Embryonic facial prominence (tissue), 1 donor: ENCODE data around the gene SPTBN4.
"Not testable (repeated sequence)": the region's sequence is repeated elsewhere in the genome, so short reads cannot be mapped to it uniquely, and the experiment has no call there.

Source experiments
- DNase-seq: peaks from one replicate; pipeline ENCODE4 v3.0.0-alpha.2; 2016; ENCODE audit errors: extremely low spot score

Gene SPTBN4

GRCh38 chr19:40464059-40465024, 2.5 kb upstream of the SPTBN4 start:
- DNase-seq: peak; percentile 52

- DNase-seq: no peak
These were observed 1.7 kb upstream of the SPTBN4 start for GRCh38 chr19:40465025-40465556.

GRCh38 chr19:40465557-40466218, 1.1 kb upstream of the SPTBN4 start, which contains the start of gene BLVRB:
Gene BLVRB (minus strand): TSS chr19:40465745. CDS start chr19:40465688, 57 bp downstream.
- peak; percentile 94 for DNase-seq

- DNase-seq: peak; percentile 21
These were observed 399 bp upstream of the SPTBN4 start for GRCh38 chr19:40466219-40466984.

GRCh38 chr19:40469011-40469410, 2.2 kb downstream of the SPTBN4 start:
- DNase-seq: no peak

- no peak for DNase-seq
These were observed 4.3 kb downstream of the SPTBN4 start for GRCh38 chr19:40471111-40471510.

GRCh38 chr19:40472516-40472915, 5.7 kb downstream of the SPTBN4 start:
- no peak for DNase-seq

- DNase-seq: no peak
These were observed 7.9 kb downstream of the SPTBN4 start for GRCh38 chr19:40474737-40475136.

- not testable (repeated sequence) for DNase-seq
These were observed 9.3 kb downstream of the SPTBN4 start for GRCh38 chr19:40475878-40476644.

- DNase-seq: no peak
These were observed 19.2 kb downstream of the SPTBN4 start for GRCh38 chr19:40486017-40486416.

GRCh38 chr19:40489882-40490230, 23.1 kb downstream of the SPTBN4 start:
- no peak for DNase-seq

GRCh38 chr19:40492274-40492673, 25.5 kb downstream of the SPTBN4 start:
- DNase-seq: no peak

- no peak for DNase-seq
These were observed 27.0 kb downstream of the SPTBN4 start for GRCh38 chr19:40493778-40494177.

- no peak for DNase-seq
These were observed 27.5 kb downstream of the SPTBN4 start for GRCh38 chr19:40494191-40494838.

GRCh38 chr19:40497214-40497613, 30.4 kb downstream of the SPTBN4 start:
- DNase-seq: no peak

- no peak for DNase-seq
These were observed 32.5 kb downstream of the SPTBN4 start for GRCh38 chr19:40499320-40499719.

- not testable (repeated sequence) for DNase-seq
These were observed 34.1 kb downstream of the SPTBN4 start for GRCh38 chr19:40500678-40501530.

- DNase-seq: no peak
These were observed 34.8 kb downstream of the SPTBN4 start for GRCh38 chr19:40501599-40501998.

- DNase-seq: no peak
These were observed 35.3 kb downstream of the SPTBN4 start for GRCh38 chr19:40502081-40502480.
